CD4-positive, CD25-positive, alpha-beta regulatory T cell (primary cell): Measurements from ENCODE around the gene ST6GAL2. TPM values are rescaled to one million over a fixed set of nuclear protein-coding genes. Genes with fewer than 3 reads are reported as not detected.

ENCODE experiments used
- ATAC-seq, 2 donors: fragments of 150-1000 bp; cut with Tn5 transposase; one replicate each; pipeline ENCODE4 v1.10.0; 2021; ENCODE audit warnings: low read depth in 2 of 2, moderate number of reproducible peaks in 2 of 2, moderate library complexity in 1 of 2
- DNase-seq, 3 donors: peaks; one replicate each; pipeline versions ENCODE4 v3.0.0 to v3.0.0-alpha.2; 2012 to 2022; ENCODE audit warnings: mixed read lengths in 1 of 3
- H3K27ac ChIP-seq: one replicate; pipeline ENCODE4 v1.7.0; 2013; ENCODE audit warnings: mild to moderate bottlenecking, low read length; ENCODE audit not compliant: insufficient read depth, poor library complexity, severe bottlenecking
- H3K27me3 ChIP-seq: one replicate; pipeline ENCODE4 v1.7.0; 2013; ENCODE audit warnings: low read length; ENCODE audit not compliant: control insufficient read depth, insufficient read depth
- H3K36me3 ChIP-seq: one replicate; pipeline ENCODE4 v1.7.0; 2013; ENCODE audit warnings: mild to moderate bottlenecking, low read length, moderate library complexity; ENCODE audit not compliant: control insufficient read depth, insufficient read depth
- H3K4me1 ChIP-seq: 2 replicates; pipeline ENCODE4 v1.7.0; 2013; ENCODE audit warnings: mild to moderate bottlenecking, low read length; ENCODE audit not compliant: insufficient read depth, control insufficient read depth, poor library complexity, severe bottlenecking
- H3K4me3 ChIP-seq: one replicate; pipeline ENCODE4 v1.7.0; 2013; ENCODE audit warnings: low read depth, mild to moderate bottlenecking, low read length, moderate library complexity
- H3K9me3 ChIP-seq, 2 experiments: 1 replicate in 1 of 2; 2 replicates in 1 of 2; pipeline ENCODE4 v1.7.0; 2013; ENCODE audit warnings: low read length in 2 of 2, mild to moderate bottlenecking in 1 of 2, moderate library complexity in 1 of 2; ENCODE audit not compliant: control insufficient read depth in 2 of 2
- H3K27ac Mint-ChIP-seq, 3 donors: one replicate each; pipeline ENCODE4 v1.8.0; 2020 to 2022; ENCODE audit warnings: mild to moderate bottlenecking in 3 of 3, mixed read lengths in 3 of 3, moderate library complexity in 2 of 3
- H3K27me3 Mint-ChIP-seq: one replicate; pipeline ENCODE4 v1.8.0; 2022; ENCODE audit warnings: mild to moderate bottlenecking, mixed read lengths
- H3K36me3 Mint-ChIP-seq: one replicate; pipeline ENCODE4 v1.8.0; 2020; ENCODE audit warnings: mixed read lengths
- H3K4me1 Mint-ChIP-seq, 4 donors: one replicate each; pipeline ENCODE4 v1.8.0; 2020 to 2022; ENCODE audit warnings: mixed read lengths in 4 of 4, mild to moderate bottlenecking in 1 of 4
- H3K4me3 Mint-ChIP-seq, 4 donors: one replicate each; pipeline ENCODE4 v1.8.0; 2020 to 2022; ENCODE audit warnings: mild to moderate bottlenecking in 4 of 4, mixed read lengths in 4 of 4, moderate library complexity in 3 of 4
- H3K9me3 Mint-ChIP-seq, 7 donors: one replicate each; pipeline ENCODE4 v1.8.0; 2020 to 2022; ENCODE audit warnings: mixed read lengths in 7 of 7, mild to moderate bottlenecking in 3 of 7, moderate library complexity in 2 of 7
- polyA plus RNA-seq, 4 donors: library from polyadenylated mRNA; unstranded; fragments of 300-500 nt; fragmentation: Illumina TruSeq; gene quantifications; one replicate each; pipeline ENCODE4 v1.2.3, GENCODE V29; 2021
- total RNA-seq: library from RNA; stranded (reverse); gene quantifications from one replicate; pipeline ENCODE4 v1.2.3, GENCODE V29; 2022

ST6GAL2 gene
- total and polyA plus RNA-seq, 5 donors from 2014 or later: 0.74 TPM; not detected in 4

DNA sequence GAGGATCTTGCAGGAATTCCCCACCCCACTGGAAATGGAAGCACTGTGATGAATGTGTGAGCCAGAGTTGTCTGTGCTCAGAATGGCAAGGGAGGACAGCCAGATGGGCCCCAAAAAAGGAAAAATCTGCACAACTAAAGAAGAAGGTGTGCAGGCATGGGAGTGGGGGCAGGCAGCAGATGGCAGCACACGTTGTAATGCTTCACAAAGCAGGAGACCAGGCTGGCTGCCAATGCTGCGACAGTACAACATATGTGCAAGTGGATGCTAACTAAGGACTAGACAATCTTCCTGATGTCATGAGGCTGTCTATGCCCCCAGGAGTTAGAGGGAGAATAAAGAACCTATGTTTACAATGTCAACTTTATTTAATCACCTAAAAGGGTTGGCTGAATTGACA is 27.2 kb downstream of the ST6GAL2 start:
- H3K27ac ChIP-seq: no peak overlapping the region
- no peak overlapping the region for H3K4me3 Mint-ChIP-seq
- no peaks in the 10 kb centered on the region for H3K36me3 ChIP-seq
- no peaks in the 10 kb centered on the region for H3K27me3 Mint-ChIP-seq
- H3K9me3 ChIP-seq: no peaks in the 10 kb centered on the region
- H3K4me1 Mint-ChIP-seq: no peaks in the 10 kb centered on the region
- H3K36me3 Mint-ChIP-seq: no peaks in the 10 kb centered on the region
- no peak overlapping the region for H3K4me3 ChIP-seq
- H3K27ac Mint-ChIP-seq: no peak overlapping the region
- no peaks in the 10 kb centered on the region for H3K4me1 ChIP-seq
- no peaks in the 10 kb centered on the region for H3K27me3 ChIP-seq
- H3K9me3 Mint-ChIP-seq: peaks cover 0 to 12% (median 5%) of the 10 kb centered on the region in 7 donors
- ATAC-seq: no peak
- no peak for DNase-seq

DNA sequence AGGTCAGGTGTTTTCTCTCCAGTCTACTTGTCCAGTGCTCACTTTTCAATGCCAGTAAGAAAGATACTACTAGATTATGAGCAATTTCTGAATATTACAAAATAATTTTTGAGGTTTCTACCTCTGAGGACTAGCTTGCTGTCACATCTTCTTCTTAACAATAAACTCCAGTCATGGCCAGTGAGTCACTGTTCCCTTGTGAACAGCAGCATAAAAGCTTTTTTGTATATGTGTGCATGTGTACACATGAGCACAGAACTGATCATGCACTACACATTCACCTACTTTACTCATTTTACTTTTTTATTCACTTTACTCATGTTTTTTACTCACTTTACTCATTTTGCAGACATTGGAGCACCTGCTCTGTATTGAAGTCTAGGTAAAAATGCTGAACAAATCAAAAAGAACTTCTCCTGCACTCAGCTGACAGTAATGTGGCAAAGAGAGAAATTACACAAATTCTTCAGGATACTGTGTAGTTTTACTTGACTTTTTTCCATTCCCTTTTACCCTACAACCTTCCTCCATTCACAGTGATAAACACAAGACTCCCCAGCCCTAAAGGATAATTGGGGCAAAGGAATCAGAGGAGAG is 28.0 kb downstream of the ST6GAL2 start:
- Mint-ChIP-seq H3K36me3 (no peaks in the 10 kb centered on the region), H3K9me3 (peaks cover 0 to 12% (median 5%) of the 10 kb centered on the region in 7 donors), H3K27me3 (no peaks in the 10 kb centered on the region), H3K4me3 (no peak overlapping the region), H3K4me1 (no peaks in the 10 kb centered on the region), H3K27ac (no peak overlapping the region)
- H3K27ac ChIP-seq: no peak overlapping the region
- no peak overlapping the region for H3K4me3 ChIP-seq
- H3K4me1 ChIP-seq: no peaks in the 10 kb centered on the region
- ATAC-seq (no peak), DNase-seq (no peak)
- H3K36me3 ChIP-seq: no peaks in the 10 kb centered on the region
- no peaks in the 10 kb centered on the region for H3K27me3 ChIP-seq
- H3K9me3 ChIP-seq: no peaks in the 10 kb centered on the region

DNA sequence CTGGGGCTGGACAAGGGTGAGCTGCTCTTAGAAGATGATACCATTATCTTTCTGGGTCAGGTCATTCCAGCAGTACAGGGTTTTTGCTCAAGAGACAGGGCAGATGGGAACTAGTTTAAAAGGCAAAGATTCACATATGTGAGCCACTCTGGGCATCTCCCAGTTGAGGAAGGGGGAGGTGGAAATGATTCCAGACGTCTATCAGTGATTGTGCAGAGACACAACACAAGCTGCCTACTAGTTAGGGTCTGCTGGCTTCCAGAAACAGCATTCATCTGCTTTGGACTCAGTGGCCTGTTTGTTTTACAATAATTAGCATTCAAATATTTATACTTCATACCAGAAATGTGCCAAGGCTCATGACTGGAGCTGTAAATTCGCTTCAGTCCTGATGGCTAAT is 32.3 kb downstream of the ST6GAL2 start:
- Histone ChIP-seq H3K4me1 (no peaks in the 10 kb centered on the region), H3K27ac (no peak overlapping the region), H3K36me3 (no peaks in the 10 kb centered on the region), H3K4me3 (no peak overlapping the region), H3K27me3 (no peaks in the 10 kb centered on the region), H3K9me3 (no peaks in the 10 kb centered on the region)
- H3K9me3 Mint-ChIP-seq: peaks cover 0 to 5% (median 2%) of the 10 kb centered on the region in 7 donors
- ATAC-seq (no peak), DNase-seq (no peak)
- no peaks in the 10 kb centered on the region for H3K27me3 Mint-ChIP-seq
- no peak overlapping the region for H3K4me3 Mint-ChIP-seq
- no peaks in the 10 kb centered on the region for H3K36me3 Mint-ChIP-seq
- no peaks in the 10 kb centered on the region for H3K4me1 Mint-ChIP-seq
- no peak overlapping the region for H3K27ac Mint-ChIP-seq

- Mint-ChIP-seq H3K9me3 (peaks cover 0 to 5% (median 0%) of the 10 kb centered on the region in 7 donors), H3K27ac (no peak overlapping the region)
- DNase-seq: no peak
These were observed 34.0 kb downstream of the ST6GAL2 start for GRCh38 chr2:106851881-106852501.

DNA sequence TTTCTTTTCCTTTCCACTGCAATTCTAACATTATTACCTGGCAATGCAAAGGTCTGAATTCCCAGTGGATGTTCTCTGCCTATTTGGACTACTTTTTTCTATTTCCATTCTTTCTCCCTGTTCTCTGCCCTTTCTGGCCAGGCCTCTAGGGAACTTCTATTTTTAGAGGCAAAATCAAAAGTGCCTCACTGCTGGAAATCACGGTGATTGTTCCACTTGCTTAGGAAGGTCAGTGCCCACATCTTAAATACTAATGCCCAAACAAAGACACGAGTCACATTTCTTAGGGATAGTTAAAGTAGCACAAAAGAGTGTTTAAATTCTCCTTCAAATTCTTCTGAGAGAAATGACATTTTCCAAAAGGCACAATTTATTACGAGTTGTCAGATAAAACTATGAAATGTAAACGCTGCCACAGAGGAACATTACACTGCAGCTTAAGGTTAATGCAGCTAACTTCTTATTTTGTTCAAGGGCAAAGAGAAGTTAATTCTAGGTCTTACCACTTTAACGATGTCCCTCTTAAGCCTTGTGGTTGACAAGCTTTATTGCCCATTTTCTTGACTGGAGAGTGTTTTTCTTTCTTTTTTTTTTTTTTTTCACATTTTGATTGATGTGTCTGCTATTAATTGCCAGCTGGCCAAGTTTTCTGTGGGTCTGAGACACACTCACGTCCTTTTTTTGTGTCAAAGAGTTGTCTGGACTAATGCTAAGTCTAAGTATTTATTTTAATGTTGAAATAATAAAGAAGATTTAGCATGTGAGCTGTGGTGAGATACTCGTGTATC is 34.7 kb downstream of the ST6GAL2 start:
- Mint-ChIP-seq H3K9me3 (peaks cover 0 to 5% (median 0%) of the 10 kb centered on the region in 7 donors), H3K27me3 (no peaks in the 10 kb centered on the region), H3K4me3 (no peak overlapping the region), H3K4me1 (no peaks in the 10 kb centered on the region), H3K36me3 (no peaks in the 10 kb centered on the region), H3K27ac (no peak overlapping the region)
- Histone ChIP-seq H3K9me3 (no peaks in the 10 kb centered on the region), H3K4me3 (no peak overlapping the region), H3K4me1 (no peaks in the 10 kb centered on the region), H3K27ac (no peak overlapping the region), H3K36me3 (no peaks in the 10 kb centered on the region), H3K27me3 (no peaks in the 10 kb centered on the region)
- ATAC-seq (no peak), DNase-seq (no peak)

More at GRCh38 chr2:106851881-106852501, 34.0 kb downstream of the ST6GAL2 start:
- Histone ChIP-seq H3K9me3 (no peaks in the 10 kb centered on the region), H3K4me1 (no peaks in the 10 kb centered on the region), H3K27me3 (no peaks in the 10 kb centered on the region), H3K36me3 (no peaks in the 10 kb centered on the region), H3K4me3 (no peak overlapping the region), H3K27ac (no peak overlapping the region)
- H3K4me1 Mint-ChIP-seq: no peaks in the 10 kb centered on the region
- no peaks in the 10 kb centered on the region for H3K36me3 Mint-ChIP-seq
- no peaks in the 10 kb centered on the region for H3K27me3 Mint-ChIP-seq
- H3K4me3 Mint-ChIP-seq: no peak overlapping the region
- ATAC-seq: no peak

DNA sequence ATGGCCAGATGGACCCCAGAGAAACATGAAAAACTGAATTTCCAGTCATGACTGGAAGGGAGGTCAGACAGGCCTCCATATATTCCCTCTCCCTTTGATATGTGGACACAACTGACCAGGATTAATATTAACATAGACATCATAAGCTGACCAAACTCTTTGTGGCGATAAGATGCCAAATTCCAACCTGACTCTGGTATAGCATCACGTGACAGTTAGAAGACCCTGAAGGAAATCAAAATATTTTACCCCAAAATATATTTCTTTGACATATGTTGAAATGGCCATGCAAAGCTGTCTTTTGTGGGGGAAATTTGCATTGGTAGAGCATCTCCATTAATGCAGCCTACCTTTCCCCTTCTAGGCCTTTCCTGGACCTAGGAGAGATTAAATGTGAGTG is 36.7 kb downstream of the ST6GAL2 start:
- Mint-ChIP-seq H3K27ac (no peak overlapping the region), H3K27me3 (no peaks in the 10 kb centered on the region), H3K4me3 (no peak overlapping the region), H3K36me3 (no peaks in the 10 kb centered on the region), H3K4me1 (no peaks in the 10 kb centered on the region), H3K9me3 (peaks cover 0 to 5% (median 0%) of the 10 kb centered on the region in 7 donors)
- ATAC-seq (no peak), DNase-seq (no peak)
- no peaks in the 10 kb centered on the region for H3K27me3 ChIP-seq
- H3K36me3 ChIP-seq: no peaks in the 10 kb centered on the region
- no peaks in the 10 kb centered on the region for H3K4me1 ChIP-seq
- H3K4me3 ChIP-seq: no peak overlapping the region
- no peaks in the 10 kb centered on the region for H3K9me3 ChIP-seq
- no peak overlapping the region for H3K27ac ChIP-seq

DNA sequence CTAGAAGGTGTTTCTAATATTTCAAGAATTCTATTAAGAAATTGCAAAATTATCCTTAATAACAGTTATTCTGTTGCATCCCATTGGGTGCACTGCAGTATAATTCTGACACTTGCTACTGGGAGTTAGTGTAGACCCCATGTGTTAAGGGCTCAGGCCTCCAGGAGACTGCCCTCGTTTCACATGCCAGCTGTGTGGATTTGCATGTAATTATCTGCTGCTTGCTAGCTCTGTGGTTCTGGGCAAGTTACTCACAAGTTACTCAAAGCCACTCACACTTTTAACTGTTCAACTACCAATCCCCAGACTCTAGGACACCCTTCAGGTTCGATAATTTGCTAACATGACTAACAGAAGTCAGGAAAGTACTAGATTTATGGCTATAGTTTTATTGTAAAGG is 38.6 kb downstream of the ST6GAL2 start:
- H3K27me3 ChIP-seq: no peaks in the 10 kb centered on the region
- Mint-ChIP-seq H3K9me3 (peaks cover 0 to 2% (median 0%) of the 10 kb centered on the region in 7 donors), H3K27ac (no peak overlapping the region), H3K4me1 (no peaks in the 10 kb centered on the region), H3K4me3 (no peak overlapping the region), H3K36me3 (no peaks in the 10 kb centered on the region), H3K27me3 (no peaks in the 10 kb centered on the region)
- no peaks in the 10 kb centered on the region for H3K36me3 ChIP-seq
- no peak for ATAC-seq
- H3K27ac ChIP-seq: no peak overlapping the region
- no peaks in the 10 kb centered on the region for H3K4me1 ChIP-seq
- no peak for DNase-seq
- no peaks in the 10 kb centered on the region for H3K9me3 ChIP-seq
- no peak overlapping the region for H3K4me3 ChIP-seq
